ENCODE measurements around the gene SLC39A10. TPM values are rescaled to one million over a fixed set of nuclear protein-coding genes. Genes with fewer than 3 reads are reported as not detected.

SLC39A10 gene
- total RNA-seq, 1 donor: 57.8 TPM

DNA sequence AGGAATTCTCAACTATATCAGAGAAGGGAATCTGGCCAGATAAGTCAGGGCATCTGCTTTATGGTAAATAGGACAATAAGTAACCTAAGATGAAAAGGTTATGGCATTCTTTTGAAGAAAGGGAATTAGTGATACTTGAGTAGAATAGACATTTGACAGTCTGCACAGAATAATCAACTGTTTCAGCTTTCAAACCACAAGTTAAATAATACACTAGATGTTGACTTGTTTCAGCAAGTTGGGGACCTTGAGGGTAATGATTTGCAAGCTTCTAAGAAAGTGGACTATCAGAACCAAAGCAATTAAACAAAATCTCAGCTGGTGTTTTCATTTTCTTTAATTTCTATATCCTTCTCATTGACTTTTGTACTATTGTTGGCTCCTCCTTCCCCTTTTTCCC is 54.5 kb downstream of the SLC39A10 start:
- H3K4me3 ChIP-seq (ENCODE audit: low read depth, low read length): no peak overlapping the region
- no peak for DNase-seq (ENCODE audit: low read depth)
- TF ChIP-seq, protein P1, sequence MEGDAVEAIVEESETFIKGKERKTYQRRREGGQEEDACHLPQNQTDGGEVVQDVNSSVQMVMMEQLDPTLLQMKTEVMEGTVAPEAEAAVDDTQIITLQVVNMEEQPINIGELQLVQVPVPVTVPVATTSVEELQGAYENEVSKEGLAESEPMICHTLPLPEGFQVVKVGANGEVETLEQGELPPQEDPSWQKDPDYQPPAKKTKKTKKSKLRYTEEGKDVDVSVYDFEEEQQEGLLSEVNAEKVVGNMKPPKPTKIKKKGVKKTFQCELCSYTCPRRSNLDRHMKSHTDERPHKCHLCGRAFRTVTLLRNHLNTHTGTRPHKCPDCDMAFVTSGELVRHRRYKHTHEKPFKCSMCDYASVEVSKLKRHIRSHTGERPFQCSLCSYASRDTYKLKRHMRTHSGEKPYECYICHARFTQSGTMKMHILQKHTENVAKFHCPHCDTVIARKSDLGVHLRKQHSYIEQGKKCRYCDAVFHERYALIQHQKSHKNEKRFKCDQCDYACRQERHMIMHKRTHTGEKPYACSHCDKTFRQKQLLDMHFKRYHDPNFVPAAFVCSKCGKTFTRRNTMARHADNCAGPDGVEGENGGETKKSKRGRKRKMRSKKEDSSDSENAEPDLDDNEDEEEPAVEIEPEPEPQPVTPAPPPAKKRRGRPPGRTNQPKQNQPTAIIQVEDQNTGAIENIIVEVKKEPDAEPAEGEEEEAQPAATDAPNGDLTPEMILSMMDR (IDR thresholded peaks at IDR 0.05; ENCODE audit: insufficient read depth, low read length): no peak

DNA sequence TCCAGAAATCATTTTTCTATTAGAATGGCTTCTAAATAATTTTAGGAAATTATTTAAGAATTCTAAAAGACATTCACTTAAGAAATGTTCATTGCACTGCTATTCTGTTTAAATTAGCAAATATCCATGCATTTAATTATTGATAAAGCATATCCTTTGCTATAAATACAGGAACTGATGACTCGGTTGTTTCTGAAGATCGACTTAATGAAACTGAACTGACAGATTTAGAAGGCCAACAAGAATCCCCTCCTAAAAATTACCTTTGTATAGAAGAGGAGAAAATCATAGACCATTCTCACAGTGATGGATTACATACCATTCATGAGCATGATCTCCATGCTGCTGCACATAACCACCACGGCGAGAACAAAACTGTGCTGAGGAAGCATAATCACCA is 59.4 kb downstream of the SLC39A10 start:
- TF ChIP-seq, protein P1 (IDR thresholded peaks at IDR 0.05; ENCODE audit: insufficient read depth, low read length): no peak
- DNase-seq (ENCODE audit: low read depth): no peak
- no peak overlapping the region for H3K4me3 ChIP-seq (ENCODE audit: low read depth, low read length)

DNA sequence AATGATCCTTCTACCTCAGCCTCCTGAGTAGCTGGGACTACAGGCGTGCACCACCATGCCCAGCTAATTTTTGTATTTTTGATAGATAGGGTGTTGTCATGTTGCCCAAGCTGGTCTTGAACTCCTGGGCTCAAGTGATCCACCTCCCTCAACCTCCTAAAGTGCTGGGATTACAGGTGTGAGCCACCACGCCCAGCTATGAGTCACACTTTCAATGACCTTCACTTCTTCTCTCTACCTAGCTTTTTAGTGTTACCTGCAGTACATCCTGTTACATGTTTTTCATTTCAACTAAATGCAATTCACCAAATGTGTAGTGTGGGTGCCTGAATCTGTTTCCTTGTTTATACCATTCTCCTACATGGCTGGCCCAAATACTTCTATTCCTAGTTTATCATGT is 64.0 kb downstream of the SLC39A10 start:
- TF ChIP-seq, protein P1 (IDR thresholded peaks at IDR 0.05; ENCODE audit: insufficient read depth, low read length): no peak
- DNase-seq (ENCODE audit: low read depth): no peak
- no peak overlapping the region for H3K4me3 ChIP-seq (ENCODE audit: low read depth, low read length)

DNA sequence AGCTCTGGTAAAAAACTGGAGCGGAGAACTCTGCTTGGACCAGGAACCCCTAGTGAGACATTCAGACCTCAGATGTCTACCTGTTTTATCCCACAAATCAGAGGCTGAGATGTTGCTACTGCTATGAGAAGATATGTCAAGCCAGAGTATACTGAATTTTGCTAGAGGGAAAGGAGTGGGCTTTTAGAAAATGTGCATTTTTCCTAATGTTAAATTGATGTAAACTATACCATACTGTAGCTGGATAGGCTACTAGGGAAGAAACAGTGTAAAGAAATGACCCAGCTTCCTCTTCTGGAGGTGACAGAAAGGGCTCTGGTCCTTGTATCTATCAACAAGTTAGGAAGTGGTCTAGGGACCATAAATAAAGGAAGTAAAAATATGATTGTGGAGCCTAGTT is 65.0 kb downstream of the SLC39A10 start:
- TF ChIP-seq, protein P1 (IDR thresholded peaks at IDR 0.05; ENCODE audit: insufficient read depth, low read length): no peak
- no peak for DNase-seq (ENCODE audit: low read depth)
- H3K4me3 ChIP-seq (ENCODE audit: low read depth, low read length): no peak overlapping the region

DNA sequence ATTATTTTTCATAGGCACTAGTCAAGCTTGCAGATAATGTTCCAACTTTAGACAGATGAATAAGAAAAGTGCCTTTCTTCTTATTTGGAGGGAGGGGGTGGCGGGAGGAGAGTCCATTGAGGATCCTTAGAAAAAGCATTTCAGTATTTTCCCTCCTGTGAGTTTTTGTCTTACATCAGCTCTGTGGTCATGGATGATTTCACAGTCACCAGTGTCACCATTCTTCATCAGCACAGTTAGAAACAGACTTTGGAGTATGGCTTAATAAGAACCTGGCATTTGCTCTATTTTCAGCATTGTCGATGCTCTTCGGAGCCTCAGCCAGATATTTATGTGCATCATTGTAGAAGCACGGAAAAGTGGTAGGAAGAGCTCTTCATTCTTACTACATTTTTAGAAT is 70.1 kb downstream of the SLC39A10 start:
- DNase-seq (ENCODE audit: low read depth): no peak
- TF ChIP-seq, protein P1 (IDR thresholded peaks at IDR 0.05; ENCODE audit: insufficient read depth, low read length): no peak
- H3K4me3 ChIP-seq (ENCODE audit: low read depth, low read length): no peak overlapping the region

DNA sequence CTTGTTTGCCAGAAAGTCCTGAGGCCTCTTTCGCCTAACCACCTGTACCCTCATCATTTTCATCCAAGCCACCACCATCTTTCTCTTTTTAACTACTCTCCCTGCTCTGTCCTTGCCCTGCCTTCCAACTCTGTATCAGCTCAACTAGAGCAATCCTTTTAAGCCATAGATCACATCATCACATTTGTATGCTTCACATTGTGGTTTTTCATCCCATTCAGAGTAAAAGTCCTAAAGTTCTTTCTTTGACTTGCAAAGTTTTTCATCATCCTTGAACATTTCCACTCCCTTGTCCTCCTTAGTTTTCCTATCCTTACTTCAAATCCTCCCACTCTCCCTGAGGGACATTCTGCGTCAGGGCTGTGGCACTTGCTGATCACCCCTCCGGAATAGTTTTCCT is 73.9 kb downstream of the SLC39A10 start:
- TF ChIP-seq, protein P1 (IDR thresholded peaks at IDR 0.05; ENCODE audit: insufficient read depth, low read length): no peak
- DNase-seq (ENCODE audit: low read depth): no peak
- no peak overlapping the region for H3K4me3 ChIP-seq (ENCODE audit: low read depth, low read length)

DNA sequence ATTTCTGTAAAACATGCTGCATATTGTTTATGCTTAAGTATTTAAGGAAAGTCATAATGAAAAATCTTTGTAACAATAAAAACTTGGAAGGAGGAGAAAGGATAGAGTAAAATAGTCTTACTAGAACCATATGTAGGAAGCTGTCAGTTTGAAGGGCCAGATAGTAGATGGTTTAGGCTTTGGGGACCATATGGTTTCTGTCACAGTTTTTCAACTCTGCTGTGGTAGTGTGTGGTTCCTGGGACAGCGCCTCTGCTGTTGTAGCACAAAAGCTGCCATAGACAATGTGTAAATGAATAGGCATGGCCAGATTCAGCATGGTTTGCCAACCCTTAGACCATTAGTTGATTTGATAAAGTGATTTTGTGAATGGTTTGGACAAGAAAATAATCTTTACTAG is 75.5 kb downstream of the SLC39A10 start:
- TF ChIP-seq, protein P1 (IDR thresholded peaks at IDR 0.05; ENCODE audit: insufficient read depth, low read length): peak; percentile 20
- H3K4me3 ChIP-seq (ENCODE audit: low read depth, low read length): no peak overlapping the region
- peak; percentile 53 for DNase-seq (ENCODE audit: low read depth)
